ENCODE data around the gene GLYATL1.

- no peak for TF ChIP-seq EZH2 (IDR thresholded peaks at IDR 0.05; ENCODE audit: insufficient read depth, poor library complexity, severe bottlenecking)
- no peak for TF ChIP-seq EZH2phosphoT487 (IDR thresholded peaks at IDR 0.05; ENCODE audit: insufficient read depth, low read depth)
Measured at GRCh38 chr11:58994171-58994570, 54.9 kb downstream of the GLYATL1 start.
